HL-60 (cell line): ENCODE results near the gene EML3.
"Not testable (repeated sequence)": the region's sequence is repeated elsewhere in the genome, so short reads cannot be mapped to it uniquely, and the experiment has no call there.

Source experiments
- CTCF ChIP-seq: IDR thresholded peaks from one replicate; pipeline ENCODE4 v1.5.1; 2011; ENCODE audit warnings: low read length, control low read depth, inconsistent platforms; ENCODE audit not compliant: insufficient read depth
- GABPA ChIP-seq: IDR thresholded peaks from 2 replicates; pipeline ENCODE4 v1.6.1; 2012; ENCODE audit warnings: low read depth
- POLR2AphosphoS5 ChIP-seq: IDR thresholded peaks from 2 replicates; pipeline ENCODE4 v1.6.1; 2012; ENCODE audit warnings: low read depth
- REST ChIP-seq: IDR thresholded peaks from 2 replicates; pipeline ENCODE4 v1.6.1; 2012; ENCODE audit warnings: low read depth; ENCODE audit not compliant: insufficient replicate concordance

- TF ChIP-seq CTCF, POLR2AphosphoS5, REST, GABPA: not testable (repeated sequence)
These were observed 41.7 kb downstream of the EML3 start for GRCh38 chr11:62570903-62571302.
